ENCODE data around the gene GABPA.

GABPA gene

DNA sequence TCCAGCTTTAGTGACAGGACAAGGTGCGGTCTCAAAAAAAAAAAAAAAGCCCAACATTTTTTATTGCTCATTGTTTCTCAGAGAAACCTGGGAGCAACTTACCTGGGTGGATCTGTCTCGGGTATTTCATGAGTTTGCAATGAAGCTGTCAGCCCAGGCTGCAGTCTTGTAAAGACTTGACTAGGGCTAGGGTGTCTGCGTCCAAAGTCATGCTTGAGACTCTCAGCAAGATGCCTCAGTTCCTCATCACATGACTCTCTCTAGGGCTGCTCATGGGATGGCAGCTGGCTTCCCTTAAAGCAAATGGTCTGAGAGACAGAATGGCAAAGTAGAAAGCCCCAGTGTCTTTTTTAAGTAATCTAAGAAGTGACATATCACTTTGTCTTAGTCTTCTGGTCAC lies 8.1 kb downstream of the GABPA start:
- H3K4me3 ChIP-seq (ENCODE audit: low read depth, low read length), result no peak overlapping the region
- DNase-seq (ENCODE audit: low read depth), result no peak
- no peak for TF ChIP-seq CTCF (IDR thresholded peaks at IDR 0.05; ENCODE audit: low read depth, low read length, missing control alignments)

DNA sequence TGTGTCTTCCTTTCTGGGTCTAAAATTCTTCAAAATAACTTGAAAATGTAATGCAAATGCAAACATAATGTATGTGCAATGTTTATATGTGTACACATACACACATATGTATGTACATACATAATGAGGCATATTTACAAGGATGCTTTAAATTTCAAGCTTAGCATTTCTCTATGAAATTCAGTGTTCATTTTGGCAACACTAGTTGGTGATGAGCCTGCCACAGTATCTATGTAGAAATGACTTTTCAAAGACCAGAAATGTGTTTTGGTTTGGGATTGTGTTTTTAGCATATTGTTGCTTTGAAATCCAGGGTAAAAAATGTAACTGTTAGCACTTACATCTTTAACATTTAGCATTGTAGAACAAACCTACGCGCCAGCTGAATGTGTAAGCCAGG lies 10.1 kb downstream of the GABPA start:
- DNase-seq (ENCODE audit: low read depth), result no peak
- TF ChIP-seq CTCF (IDR thresholded peaks at IDR 0.05; ENCODE audit: low read depth, low read length, missing control alignments), result no peak
- no peak overlapping the region for H3K4me3 ChIP-seq (ENCODE audit: low read depth, low read length)

DNA sequence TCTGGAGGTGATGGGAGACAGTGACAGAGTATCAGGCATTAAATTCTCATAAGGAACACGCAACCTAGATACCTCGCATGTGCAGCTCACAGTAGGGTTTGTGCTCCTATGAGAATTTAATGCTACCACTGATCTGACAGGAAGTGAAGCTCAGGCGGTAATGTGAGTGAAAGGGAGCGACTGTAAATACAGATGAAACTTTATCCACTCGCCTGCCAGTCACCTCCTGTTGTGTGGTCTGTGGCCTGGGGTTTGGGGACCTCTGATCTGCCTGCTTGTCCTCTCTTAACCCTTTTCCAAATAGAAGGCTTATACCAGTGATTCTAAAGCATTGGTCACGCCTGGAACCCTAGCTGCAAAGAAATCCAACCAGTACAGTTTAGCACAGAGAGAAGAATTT lies 15.3 kb downstream of the GABPA start:
- no peak for DNase-seq (ENCODE audit: low read depth)
- TF ChIP-seq CTCF (IDR thresholded peaks at IDR 0.05; ENCODE audit: low read depth, low read length, missing control alignments), result no peak

DNA sequence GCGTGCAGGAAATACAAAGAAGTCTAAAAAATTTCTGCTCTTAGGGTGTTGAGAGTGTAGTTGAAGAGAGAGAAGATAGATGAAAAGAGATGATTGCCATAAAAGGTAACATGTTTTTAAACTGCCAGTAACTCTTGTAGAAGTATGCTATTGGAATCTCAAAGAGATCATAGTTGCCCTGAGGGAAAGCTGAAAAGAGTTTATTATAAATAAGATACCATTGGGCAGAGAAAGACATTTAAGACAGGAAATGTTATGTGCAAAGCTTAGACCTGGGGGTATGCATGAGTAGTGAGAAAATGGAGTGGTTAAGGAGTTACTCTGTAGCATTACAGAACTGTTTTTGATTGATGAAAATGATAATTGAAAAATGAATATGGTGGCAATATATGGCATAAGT lies 17.6 kb downstream of the GABPA start:
- no peak for TF ChIP-seq CTCF (IDR thresholded peaks at IDR 0.05; ENCODE audit: low read depth, low read length, missing control alignments)
- H3K4me3 ChIP-seq (ENCODE audit: low read depth, low read length), result no peak overlapping the region
- no peak for DNase-seq (ENCODE audit: low read depth)

More for the DNA sequence above, 15.3 kb downstream of the GABPA start:
- no peak overlapping the region for H3K4me3 ChIP-seq (ENCODE audit: low read depth, low read length)

- no peak for TF ChIP-seq CTCF (IDR thresholded peaks at IDR 0.05; ENCODE audit: low read depth, low read length, missing control alignments)
- no peak overlapping the region for H3K4me3 ChIP-seq (ENCODE audit: low read depth, low read length)
- no peak for DNase-seq (ENCODE audit: low read depth)
Observed at GRCh38 chr21:25756190-25756932, 21.6 kb downstream of the GABPA start.

DNA sequence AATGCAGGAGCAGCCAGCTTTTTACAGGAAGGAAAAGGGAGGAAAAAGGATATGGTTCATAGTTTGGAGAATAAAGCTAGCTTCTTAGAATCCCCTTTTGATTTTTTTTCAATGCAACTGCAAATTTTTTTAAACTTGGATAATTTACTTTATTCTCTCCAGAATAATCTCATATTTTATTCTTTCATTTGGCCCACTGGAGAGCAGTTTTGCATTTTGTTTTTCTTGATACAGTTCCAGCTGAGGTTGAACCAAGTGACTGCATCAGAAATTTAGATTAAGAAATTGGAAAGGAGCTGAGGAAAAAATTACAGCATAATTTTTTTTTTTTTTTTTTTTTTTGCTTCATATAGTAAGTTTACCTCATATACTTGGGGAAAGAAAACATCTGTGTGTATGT lies 22.8 kb downstream of the GABPA start:
- no peak for TF ChIP-seq CTCF (IDR thresholded peaks at IDR 0.05; ENCODE audit: low read depth, low read length, missing control alignments)
- no peak for DNase-seq (ENCODE audit: low read depth)
- H3K4me3 ChIP-seq (ENCODE audit: low read depth, low read length), result no peak overlapping the region

- DNase-seq (ENCODE audit: low read depth), result no peak
- no peak for TF ChIP-seq CTCF (IDR thresholded peaks at IDR 0.05; ENCODE audit: low read depth, low read length, missing control alignments)
- H3K4me3 ChIP-seq (ENCODE audit: low read depth, low read length), result no peak overlapping the region
Observed at GRCh38 chr21:25759573-25759972, 24.8 kb downstream of the GABPA start.

All from GM12864 (cell line).